AG04449 (cell line): ENCODE measurements around the gene METTL24.
"Not testable (repeated sequence)": the region's sequence is repeated elsewhere in the genome, so short reads cannot be mapped to it uniquely, and the experiment has no call there.

Experiments
- CTCF ChIA-PET: fragments of 350-600 bp; formaldehyde crosslinking; extraction: SDS; loops from one replicate; lab custom pipeline; 2021; ENCODE audit warnings: antibody characterized with exemption; lab: Yijun Ruan, JAX
- POLR2A ChIA-PET: fragments of 400-600, 350-600 bp; formaldehyde crosslinking; extraction: SDS; loops from one replicate; lab custom pipeline; 2020; ENCODE audit warnings: antibody characterized with exemption, inconsistent platforms; lab: Yijun Ruan, JAX
- DNase-seq: peaks from one replicate; pipeline ENCODE4 v3.0.0-alpha.2; 2010; ENCODE audit warnings: low read depth, low spot score
- H3K4me3 ChIP-seq: 2 replicates; pipeline ENCODE4 v1.5.1; 2011; ENCODE audit warnings: low read depth, mild to moderate bottlenecking, control low read depth, low read length
- CTCF ChIP-seq: IDR thresholded peaks from one replicate; pipeline ENCODE4 v1.5.1; 2011; ENCODE audit warnings: mild to moderate bottlenecking, moderate library complexity, low read length, control low read depth, inconsistent platforms; ENCODE audit not compliant: insufficient read depth; ENCODE audit errors: missing control alignments

Gene METTL24

GRCh38 chr6:110246900-110247546, 111.1 kb downstream of the METTL24 start:
- ChIA-PET POLR2A (interaction anchor here (1.1 kb wide), 1 partner anchor 8 kb away, joined by 4 read pairs; no protein-coding TSS in a partner anchor), CTCF (no interaction called here)
- TF ChIP-seq CTCF, result no peak
- no peak overlapping the region for H3K4me3 ChIP-seq
- no peak for DNase-seq

- no peak for DNase-seq
- no peak overlapping the region for H3K4me3 ChIP-seq
- no peak for TF ChIP-seq CTCF
- ChIA-PET POLR2A (interaction anchor here (1.1 kb wide), 1 partner anchor 9 kb away, joined by 4 read pairs; no protein-coding TSS in a partner anchor), CTCF (interaction anchor here (1.2 kb wide), 1 partner anchor 67 kb away, joined by 3 read pairs; the partner anchor contains the start of gene WASF1)
Observed at GRCh38 chr6:110246378-110246777, 111.8 kb downstream of the METTL24 start.

GRCh38 chr6:110244621-110245020, 113.5 kb downstream of the METTL24 start:
- CTCF ChIA-PET, H3K4me3 ChIP-seq, DNase-seq, POLR2A ChIA-PET: not testable (repeated sequence)

GRCh38 chr6:110239526-110240274, 118.4 kb downstream of the METTL24 start:
- POLR2A ChIA-PET, result no interaction called here

GRCh38 chr6:110236007-110236406, 122.1 kb downstream of the METTL24 start:
- DNase-seq, H3K4me3 ChIP-seq, CTCF ChIA-PET, POLR2A ChIA-PET: not testable (repeated sequence)

More at GRCh38 chr6:110239526-110240274, 118.4 kb downstream of the METTL24 start:
- no peak for DNase-seq
- no peak overlapping the region for H3K4me3 ChIP-seq
- TF ChIP-seq CTCF, result no peak
- CTCF ChIA-PET, result no interaction called here

- no peak for DNase-seq
- ChIA-PET POLR2A (no interaction called here), CTCF (no interaction called here)
- no peak for TF ChIP-seq CTCF
- no peak overlapping the region for H3K4me3 ChIP-seq
Observed at GRCh38 chr6:110233770-110234374, 124.3 kb downstream of the METTL24 start.

- no peak overlapping the region for H3K4me3 ChIP-seq
- ChIA-PET POLR2A (no interaction called here), CTCF (interaction anchor here (0.5 kb wide), 1 partner anchor 162 kb away, joined by 3 read pairs; no protein-coding TSS in a partner anchor)
- DNase-seq, result no peak
- no peak for TF ChIP-seq CTCF
Observed at GRCh38 chr6:110232450-110232849, 125.7 kb downstream of the METTL24 start.
